Neural progenitor cell (in vitro differentiated cells): Measurements from ENCODE around the gene FPR2. TPM values are rescaled to one million over a fixed set of nuclear protein-coding genes. Genes with fewer than 3 reads are reported as not detected.

Experiments
- DNase-seq: peaks from one replicate; pipeline ENCODE4 v3.0.0-alpha.2; 2016; ENCODE audit warnings: low spot score
- H2AFZ ChIP-seq: fragments of 200-600 bp; sonication (generic); replicated peaks from 2 replicates; pipeline ENCODE4 v1.6.1; 2016; ENCODE audit warnings: antibody characterized with exemption
- H3F3A ChIP-seq: fragments of 200-600 bp; sonication (generic); 2 replicates; pipeline ENCODE4 v1.6.1; 2016; ENCODE audit warnings: antibody characterized with exemption, low read depth
- H3K27ac ChIP-seq: fragments of 200-600 bp; sonication (generic); 2 replicates; pipeline ENCODE4 v1.5.1; 2016; ENCODE audit warnings: mild to moderate bottlenecking
- H3K27me3 ChIP-seq: fragments of 200-600 bp; sonication (generic); 2 replicates; pipeline ENCODE4 v1.6.1; 2016; ENCODE audit warnings: mild to moderate bottlenecking, moderate library complexity
- H3K36me3 ChIP-seq: fragments of 200-600 bp; sonication (generic); 2 replicates; pipeline ENCODE4 v1.5.1; 2016
- H3K4me1 ChIP-seq: fragments of 200-600 bp; sonication (generic); 2 replicates; pipeline ENCODE4 v1.6.1; 2016; ENCODE audit warnings: mixed run types
- H3K4me2 ChIP-seq: fragments of 200-600 bp; sonication (generic); 2 replicates; pipeline ENCODE4 v1.6.1; 2016
- H3K4me3 ChIP-seq: fragments of 200-600 bp; sonication (generic); 2 replicates; pipeline ENCODE4 v1.5.1; 2016
- H3K79me2 ChIP-seq: fragments of 200-600 bp; sonication (generic); 2 replicates; pipeline ENCODE4 v1.6.1; 2016; ENCODE audit warnings: low read depth
- H3K9ac ChIP-seq: fragments of 200-600 bp; sonication (generic); 2 replicates; pipeline ENCODE4 v1.6.1; 2016
- H3K9me3 ChIP-seq: fragments of 200-600 bp; sonication (generic); 2 replicates; pipeline ENCODE4 v1.5.1; 2016; ENCODE audit warnings: low read depth
- H4K20me1 ChIP-seq: fragments of 200-600 bp; sonication (generic); 2 replicates; pipeline ENCODE4 v1.6.1; 2016; ENCODE audit warnings: low read depth
- H3K27ac Mint-ChIP-seq: 3 replicates; pipeline ENCODE4 v1.8.0; 2021; ENCODE audit warnings: mixed read lengths
- H3K27me3 Mint-ChIP-seq: 2 replicates; pipeline ENCODE4 v1.8.0; 2022; ENCODE audit warnings: low read depth, mild to moderate bottlenecking, inconsistent platforms, moderate library complexity, mixed read lengths; ENCODE audit not compliant: insufficient read depth
- H3K36me3 Mint-ChIP-seq: 3 replicates; pipeline ENCODE4 v1.8.0; 2021; ENCODE audit warnings: mixed read lengths
- H3K4me1 Mint-ChIP-seq: 3 replicates; pipeline ENCODE4 v1.8.0; 2021; ENCODE audit warnings: mixed read lengths
- H3K4me3 Mint-ChIP-seq: 3 replicates; pipeline ENCODE4 v1.8.0; 2021; ENCODE audit warnings: mild to moderate bottlenecking, moderate library complexity, mixed read lengths
- H3K9me3 Mint-ChIP-seq: 3 replicates; pipeline ENCODE4 v1.8.0; 2020; ENCODE audit warnings: mixed read lengths
- CTCF ChIP-seq: fragments of 200-600 bp; sonication (generic); IDR thresholded peaks from 2 replicates; pipeline ENCODE4 v1.5.1; 2017; ENCODE audit warnings: antibody characterized with exemption, mild to moderate bottlenecking
- EZH2 ChIP-seq: fragments of 200-600 bp; sonication (generic); IDR thresholded peaks from 2 replicates; pipeline ENCODE4 v1.6.1; 2017; ENCODE audit warnings: antibody characterized with exemption, mild to moderate bottlenecking, moderate library complexity
- EZH2phosphoT487 ChIP-seq: fragments of 200-600 bp; sonication (generic); IDR thresholded peaks from 2 replicates; pipeline ENCODE4 v1.6.1; 2017; ENCODE audit warnings: antibody characterized with exemption
- total RNA-seq: library from RNA; depleted of rRNA; stranded (reverse); fragments of >200 nt; gene quantifications from 2 replicates; pipeline ENCODE4 v1.2.3, GENCODE V29; 2015; ENCODE audit warnings: low replicate concordance

The FPR2 gene
- total RNA-seq, 1 donor from 2014 or later, result not detected

- Mint-ChIP-seq H3K36me3 (no peaks in the 10 kb centered on the region), H3K27ac (no peak overlapping the region), H3K27me3 (peaks cover 16% of the 10 kb centered on the region), H3K9me3 (no peaks in the 10 kb centered on the region), H3K4me3 (no peak overlapping the region), H3K4me1 (peaks cover 17% of the 10 kb centered on the region)
- no peaks in the 10 kb centered on the region for H3K4me1 ChIP-seq
- no peaks in the 10 kb centered on the region for H4K20me1 ChIP-seq
- H3F3A ChIP-seq, result no peaks in the 10 kb centered on the region
- no peak for DNase-seq
- H3K4me3 ChIP-seq, result no peak overlapping the region
- no peaks in the 10 kb centered on the region for H3K36me3 ChIP-seq
- H3K27ac ChIP-seq, result no peak overlapping the region
- H3K79me2 ChIP-seq, result no peaks in the 10 kb centered on the region
- no peak overlapping the region for H3K9ac ChIP-seq
- TF ChIP-seq EZH2phosphoT487, result no peak
- TF ChIP-seq CTCF, result no peak
- no peak for TF ChIP-seq EZH2
- no peak overlapping the region for H3K4me2 ChIP-seq
- H3K9me3 ChIP-seq, result no peaks in the 10 kb centered on the region
- no peaks in the 10 kb centered on the region for H3K27me3 ChIP-seq
- H2AFZ ChIP-seq, result no peak overlapping the region
Observed at GRCh38 chr19:51729781-51730180, 31.2 kb upstream of the FPR2 start.

GRCh38 chr19:51733742-51734522, 27.0 kb upstream of the FPR2 start:
- no peak overlapping the region for H3K4me3 ChIP-seq
- no peaks in the 10 kb centered on the region for H4K20me1 ChIP-seq
- H3K27me3 Mint-ChIP-seq, result peaks cover 4% of the 10 kb centered on the region
- no peaks in the 10 kb centered on the region for H3K79me2 ChIP-seq
- no peaks in the 10 kb centered on the region for H3K9me3 Mint-ChIP-seq
- no peaks in the 10 kb centered on the region for H3K9me3 ChIP-seq
- no peak overlapping the region for H2AFZ ChIP-seq
- no peaks in the 10 kb centered on the region for H3K36me3 Mint-ChIP-seq
- H3K4me1 Mint-ChIP-seq, result peaks cover 10% of the 10 kb centered on the region
- no peak for TF ChIP-seq CTCF
- TF ChIP-seq EZH2phosphoT487, result no peak
- TF ChIP-seq EZH2, result no peak
- no peak overlapping the region for H3K27ac Mint-ChIP-seq
- no peak overlapping the region for H3K9ac ChIP-seq
- H3K36me3 ChIP-seq, result no peaks in the 10 kb centered on the region
- H3F3A ChIP-seq, result no peaks in the 10 kb centered on the region
- H3K27me3 ChIP-seq, result no peaks in the 10 kb centered on the region
- no peak overlapping the region for H3K27ac ChIP-seq
- H3K4me2 ChIP-seq, result no peak overlapping the region
- DNase-seq, result no peak
- no peak overlapping the region for H3K4me3 Mint-ChIP-seq
- no peaks in the 10 kb centered on the region for H3K4me1 ChIP-seq

- Mint-ChIP-seq H3K27ac (no peak overlapping the region), H3K36me3 (no peaks in the 10 kb centered on the region), H3K9me3 (no peaks in the 10 kb centered on the region), H3K4me3 (no peak overlapping the region), H3K27me3 (peaks cover 2% of the 10 kb centered on the region), H3K4me1 (peaks cover 7% of the 10 kb centered on the region)
- H3K4me3 ChIP-seq, result no peak overlapping the region
- no peak for DNase-seq
- H3K27ac ChIP-seq, result no peak overlapping the region
- H3K79me2 ChIP-seq, result no peaks in the 10 kb centered on the region
- H3K36me3 ChIP-seq, result no peaks in the 10 kb centered on the region
- H3K9me3 ChIP-seq, result no peaks in the 10 kb centered on the region
- no peaks in the 10 kb centered on the region for H3K27me3 ChIP-seq
- H2AFZ ChIP-seq, result no peak overlapping the region
- no peaks in the 10 kb centered on the region for H4K20me1 ChIP-seq
- no peak overlapping the region for H3K4me2 ChIP-seq
- no peak for TF ChIP-seq EZH2
- TF ChIP-seq EZH2phosphoT487, result no peak
- no peak for TF ChIP-seq CTCF
- no peak overlapping the region for H3K9ac ChIP-seq
- no peaks in the 10 kb centered on the region for H3K4me1 ChIP-seq
- no peaks in the 10 kb centered on the region for H3F3A ChIP-seq
Observed at GRCh38 chr19:51735759-51736449, 25.1 kb upstream of the FPR2 start.
